ENCODE results near the gene GRK1.
"Not testable (repeated sequence)": the region's sequence is repeated elsewhere in the genome, so short reads cannot be mapped to it uniquely, and the experiment has no call there.

GRK1 gene

DNA sequence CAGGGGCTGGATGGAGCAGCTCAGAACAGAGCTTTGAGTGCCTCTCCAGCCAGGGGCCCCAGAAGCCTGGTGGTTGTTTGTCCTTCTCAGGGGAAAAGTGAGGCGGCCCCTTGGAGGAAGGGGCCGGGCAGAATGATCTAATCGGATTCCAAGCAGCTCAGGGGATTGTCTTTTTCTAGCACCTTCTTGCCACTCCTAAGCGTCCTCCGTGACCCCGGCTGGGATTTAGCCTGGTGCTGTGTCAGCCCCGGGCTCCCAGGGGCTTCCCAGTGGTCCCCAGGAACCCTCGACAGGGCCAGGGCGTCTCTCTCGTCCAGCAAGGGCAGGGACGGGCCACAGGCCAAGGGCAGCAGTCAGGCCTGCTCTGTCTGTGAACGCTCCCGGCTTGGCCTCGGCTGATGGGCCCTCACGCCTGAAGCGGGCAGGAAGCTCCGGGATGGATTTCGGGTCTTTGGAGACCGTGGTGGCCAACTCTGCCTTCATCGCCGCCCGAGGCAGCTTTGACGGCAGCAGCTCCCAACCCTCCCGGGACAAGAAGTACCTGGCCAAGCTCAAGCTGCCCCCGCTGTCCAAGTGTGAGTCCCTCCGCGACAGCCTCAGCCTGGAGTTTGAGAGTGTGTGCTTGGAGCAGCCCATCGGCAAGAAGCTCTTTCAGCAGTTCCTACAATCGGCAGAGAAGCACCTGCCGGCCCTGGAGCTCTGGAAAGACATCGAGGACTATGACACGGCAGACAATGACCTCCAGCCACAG lies at the start of gene GRK1:
Gene GRK1, plus strand, starts transcription at position 269 of the 751 bp plus-strand sequence. Its CDS starts 168 bp downstream, at position 437.
- DNase-seq (ENCODE audit: low spot score), result no peak

- DNase-seq (ENCODE audit: low spot score), result no peak
These were observed 49.1 kb upstream of the GRK1 start for GRCh38 chr13:113617961-113618360.

- no peak for DNase-seq (ENCODE audit: low spot score)
These were observed 48.6 kb upstream of the GRK1 start for GRCh38 chr13:113618455-113618854.

- DNase-seq (ENCODE audit: low spot score), result no peak
These were observed 46.8 kb upstream of the GRK1 start for GRCh38 chr13:113620036-113620796.

- no peak for DNase-seq (ENCODE audit: low spot score)
These were observed 46.0 kb upstream of the GRK1 start for GRCh38 chr13:113621046-113621445.

DNA sequence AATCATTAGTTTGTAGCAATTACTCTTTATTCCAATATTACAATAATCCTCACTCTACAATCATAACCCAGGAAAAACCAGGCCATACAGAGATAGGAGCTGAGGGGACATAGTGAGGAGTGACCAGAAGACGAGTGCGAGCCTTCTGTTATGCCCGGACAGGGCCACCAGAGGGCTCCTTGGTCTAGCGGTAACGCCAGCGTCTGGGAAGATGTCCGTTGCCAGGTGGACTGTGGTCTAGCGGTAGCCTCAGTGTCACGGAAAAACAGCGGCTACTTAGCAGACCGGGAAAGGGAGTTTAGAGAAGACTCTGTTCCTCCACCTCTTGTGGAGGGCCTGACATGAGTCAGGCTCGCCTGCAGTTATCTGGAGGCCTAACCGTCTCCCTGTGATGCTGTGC lies 45.5 kb upstream of the GRK1 start:
- not testable (repeated sequence) for DNase-seq (ENCODE audit: low spot score)

DNA sequence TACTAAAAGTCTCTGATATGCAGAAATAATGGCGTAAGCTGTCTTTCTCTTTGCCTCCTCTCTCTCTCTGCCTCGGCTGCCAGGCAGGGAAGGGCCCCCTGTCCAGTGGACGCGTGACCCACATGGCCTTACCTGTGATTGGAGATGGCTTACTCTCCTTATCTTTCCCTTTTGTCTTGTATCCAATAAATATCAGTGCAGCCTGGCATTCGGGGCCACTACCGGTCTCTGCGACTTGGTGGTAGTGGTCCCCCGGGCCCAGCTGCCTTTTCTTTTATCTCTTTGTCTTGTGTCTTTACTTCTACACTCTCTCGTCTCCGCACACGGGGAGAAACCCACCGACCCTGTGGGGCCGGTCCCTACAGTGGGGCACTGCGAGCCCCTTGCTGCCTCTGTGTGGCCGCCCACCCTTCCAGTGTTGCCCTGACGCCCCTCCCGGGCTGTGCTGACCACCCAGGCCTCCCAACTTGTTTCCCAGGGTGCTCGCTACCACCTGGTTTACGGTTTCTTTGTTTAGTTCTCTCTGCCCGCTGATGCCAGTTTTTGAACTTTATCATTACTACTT lies 45.0 kb upstream of the GRK1 start:
- not testable (repeated sequence) for DNase-seq (ENCODE audit: low spot score)

- DNase-seq (ENCODE audit: low spot score), result no peak
These were observed 44.1 kb upstream of the GRK1 start for GRCh38 chr13:113622791-113623490.

DNA sequence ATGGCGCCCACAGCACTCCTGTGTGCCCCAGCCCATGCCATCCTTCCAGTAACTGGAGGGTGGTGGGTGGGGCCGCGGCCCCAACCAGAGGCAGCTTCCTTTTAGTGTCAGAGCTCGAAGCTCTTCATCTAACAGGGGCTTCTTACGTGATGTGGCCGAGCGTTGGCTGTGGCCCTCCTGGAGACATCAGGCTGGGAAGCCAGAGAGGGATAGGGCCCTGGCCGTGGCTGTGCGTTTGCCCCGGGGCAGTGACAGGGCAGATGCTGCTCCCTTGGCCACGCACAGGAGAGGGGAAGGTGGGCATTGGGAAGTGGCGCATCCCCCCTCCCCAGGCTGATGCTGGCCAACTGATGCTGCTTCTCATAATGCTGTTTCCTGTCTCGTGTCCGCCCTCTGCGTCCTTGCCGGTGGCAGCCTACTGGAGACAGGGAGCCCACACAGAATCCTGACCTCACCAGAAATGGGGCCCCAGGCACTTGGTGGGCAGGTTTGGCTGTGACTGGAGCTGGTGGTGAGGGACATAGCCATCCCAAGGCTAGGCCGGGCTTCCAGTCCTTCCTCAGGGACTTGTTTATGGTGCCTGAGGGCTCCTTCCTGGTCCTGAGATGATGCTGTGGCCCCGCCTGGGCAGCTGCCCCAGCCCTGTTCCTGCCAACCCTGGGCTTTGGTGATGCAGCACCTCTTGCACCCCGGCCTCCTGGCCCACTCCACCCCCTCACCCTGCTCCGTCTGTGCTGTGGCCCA lies 43.4 kb upstream of the GRK1 start:
- peak; percentile 3 for DNase-seq (ENCODE audit: low spot score)

- DNase-seq (ENCODE audit: low spot score), result no peak
These were observed 42.8 kb upstream of the GRK1 start for GRCh38 chr13:113624235-113624587.

DNA sequence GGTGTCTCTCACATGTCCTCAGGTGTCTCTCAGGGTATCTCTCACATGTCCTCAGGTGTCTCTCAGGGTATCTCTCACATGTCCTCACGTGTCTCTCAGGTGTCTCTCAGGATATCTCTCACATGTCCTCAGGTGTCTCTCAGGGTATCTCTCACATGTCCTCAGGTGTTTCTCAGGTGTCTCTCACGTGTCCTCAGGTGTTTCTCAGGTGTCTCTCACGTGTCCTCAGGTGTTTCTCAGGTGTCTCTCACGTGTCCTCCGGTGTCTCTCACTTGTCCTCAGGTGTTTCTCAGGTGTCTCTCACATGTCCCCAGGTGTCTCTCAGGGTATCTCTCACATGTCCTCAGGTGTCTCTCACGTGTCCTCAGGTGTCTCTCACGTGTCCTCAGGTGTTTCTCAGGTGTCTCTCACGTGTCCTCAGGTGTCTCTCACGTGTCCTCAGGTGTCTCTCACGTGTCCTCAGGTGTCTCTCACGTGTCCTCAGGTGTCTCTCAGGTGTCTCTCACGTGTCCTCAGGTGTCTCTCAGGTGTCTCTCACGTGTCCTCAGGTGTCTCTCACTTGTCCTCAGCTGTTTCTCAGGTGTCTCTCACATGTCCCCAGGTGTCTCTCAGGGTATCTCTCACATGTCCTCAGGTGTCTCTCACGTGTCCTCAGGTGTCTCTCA lies 42.2 kb upstream of the GRK1 start:
- not testable (repeated sequence) for DNase-seq (ENCODE audit: low spot score)

GRCh38 chr13:113625965-113626721 lies 40.9 kb upstream of the GRK1 start:
- DNase-seq (ENCODE audit: low spot score), result no peak

DNA sequence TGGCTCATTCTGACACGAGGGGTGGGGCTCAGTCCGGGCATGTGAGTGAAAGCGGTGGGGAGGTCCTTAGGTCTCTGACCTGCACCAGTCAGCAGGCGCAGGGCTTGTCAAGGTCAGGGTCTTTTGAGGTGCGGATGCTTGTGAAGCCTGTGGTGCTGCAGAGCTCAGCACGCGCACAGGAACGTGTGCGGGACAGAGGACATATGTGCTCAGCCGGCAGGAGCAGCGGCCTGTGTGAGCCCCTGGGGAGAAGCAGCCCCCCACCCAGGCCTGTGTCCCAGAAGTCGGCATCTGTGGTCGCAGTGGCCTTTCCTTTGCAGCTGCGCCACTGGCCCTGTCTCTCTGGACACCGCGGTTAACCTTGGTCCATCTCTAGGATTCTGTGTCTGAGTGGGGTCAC lies 39.9 kb upstream of the GRK1 start:
- no peak for DNase-seq (ENCODE audit: low spot score)

- DNase-seq (ENCODE audit: low spot score), result no peak
These were observed 38.4 kb upstream of the GRK1 start for GRCh38 chr13:113628291-113629270.

- DNase-seq (ENCODE audit: low spot score), result no peak
These were observed 37.2 kb upstream of the GRK1 start for GRCh38 chr13:113629866-113630265.

DNA sequence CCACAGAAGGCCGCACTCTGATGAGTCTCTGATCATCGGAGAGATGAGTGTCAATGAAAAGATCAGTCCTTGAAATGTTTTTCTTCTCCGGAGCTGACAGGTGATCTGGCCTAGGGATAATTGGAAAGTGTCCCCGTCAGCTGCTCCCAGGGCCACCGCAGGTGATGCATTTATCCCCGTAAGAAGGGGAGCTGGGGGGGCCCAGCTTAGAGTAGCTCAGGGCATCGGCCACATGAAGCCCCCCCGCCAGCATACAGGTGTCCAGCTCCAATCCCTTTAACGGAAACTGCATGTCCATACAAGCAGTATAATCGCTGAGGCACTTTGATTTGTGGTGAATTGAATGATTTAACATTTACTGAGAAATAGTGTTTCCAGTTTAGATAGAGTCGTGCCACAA lies 36.7 kb upstream of the GRK1 start:
- DNase-seq (ENCODE audit: low spot score), result no peak

DNA sequence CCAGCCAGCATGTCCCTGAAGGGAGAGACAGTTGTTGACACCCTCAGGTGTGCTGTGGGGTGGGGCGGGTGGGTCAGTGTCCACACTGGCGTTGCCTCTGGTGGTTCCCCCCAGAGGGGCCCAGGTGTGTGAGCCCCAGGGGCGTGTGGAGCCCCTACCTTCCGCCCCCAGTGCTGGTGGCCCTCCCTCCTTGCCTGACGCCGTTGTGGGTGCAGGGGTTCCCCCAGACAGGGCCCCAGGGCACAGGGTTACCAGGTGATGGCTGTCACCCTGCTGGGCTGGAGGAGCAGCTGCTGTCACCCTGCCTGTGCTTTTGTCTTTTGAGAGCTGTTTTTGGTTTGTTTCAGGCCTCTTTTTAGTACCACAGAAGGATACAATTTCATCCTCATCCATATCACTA lies 36.2 kb upstream of the GRK1 start:
- no peak for DNase-seq (ENCODE audit: low spot score)

GRCh38 chr13:113631341-113632095 lies 35.5 kb upstream of the GRK1 start:
- no peak for DNase-seq (ENCODE audit: low spot score)
